Neural cell (in vitro differentiated cells): ENCODE measurements around the gene HUNK. TPM values are rescaled to one million over a fixed set of nuclear protein-coding genes. Genes with fewer than 3 reads are reported as not detected.

Experiments
- H2AFZ ChIP-seq: fragments of 200-600, 300-800 bp; sonication (generic), shearing (Covaris generic); 2 replicates; pipeline ENCODE4 v1.6.0; 2014; ENCODE audit warnings: low read depth, mild to moderate bottlenecking, antibody characterized with exemption, low read length, moderate library complexity
- H3F3A ChIP-seq: fragments of 200-600 bp; shearing (Covaris generic); 2 replicates; pipeline ENCODE4 v1.6.1; 2016; ENCODE audit warnings: mild to moderate bottlenecking, moderate library complexity, mixed read lengths, antibody characterized with exemption, low read length; ENCODE audit not compliant: insufficient read depth, poor library complexity, severe bottlenecking
- H3K27ac ChIP-seq: fragments of 200-600, 300-800 bp; sonication (generic), shearing (Covaris generic); 2 replicates; pipeline ENCODE4 v1.5.1; 2014; ENCODE audit warnings: mild to moderate bottlenecking, low read length, moderate library complexity
- H3K27me3 ChIP-seq: fragments of 300-800, 200-600 bp; sonication (generic), shearing (Covaris generic); 2 replicates; pipeline ENCODE4 v1.6.0; 2014; ENCODE audit warnings: mild to moderate bottlenecking, low read depth, low read length, moderate library complexity; ENCODE audit not compliant: insufficient read depth
- H3K36me3 ChIP-seq: fragments of 300-800, 200-600 bp; sonication (generic), shearing (Covaris generic); 2 replicates; pipeline ENCODE4 v1.5.1; 2014; ENCODE audit warnings: mild to moderate bottlenecking, antibody characterized with exemption, low read length, moderate library complexity; ENCODE audit not compliant: insufficient read depth
- H3K4me2 ChIP-seq: fragments of 300-800, 200-600 bp; sonication (generic), shearing (Covaris generic); 2 replicates; pipeline ENCODE4 v1.6.0; 2014; ENCODE audit warnings: mild to moderate bottlenecking, low read length
- H3K4me3 ChIP-seq: fragments of 300-800, 200-600 bp; sonication (generic), shearing (Covaris generic); 2 replicates; pipeline ENCODE4 v1.5.1; 2014; ENCODE audit warnings: mild to moderate bottlenecking, low read length, moderate library complexity
- H3K79me2 ChIP-seq: fragments of 200-600 bp; shearing (Covaris generic); replicated peaks from 2 replicates; pipeline ENCODE4 v1.6.0; 2014; ENCODE audit warnings: mild to moderate bottlenecking, low read length, moderate library complexity; ENCODE audit not compliant: insufficient read depth
- H3K9ac ChIP-seq: fragments of 300-800, 200-600 bp; sonication (generic), shearing (Covaris generic); 2 replicates; pipeline ENCODE4 v1.6.1; 2016; ENCODE audit warnings: mild to moderate bottlenecking, low read length, mixed read lengths
- H3K9me2 ChIP-seq: fragments of 200-600 bp; shearing (Covaris generic); 2 replicates; pipeline ENCODE4 v1.6.1; 2016; ENCODE audit warnings: mild to moderate bottlenecking, low read length, mixed read lengths; ENCODE audit not compliant: insufficient read depth
- H3K9me3 ChIP-seq: fragments of 200-600, 300-800 bp; sonication (generic), shearing (Covaris generic); 2 replicates; pipeline ENCODE4 v1.6.1; 2016; ENCODE audit warnings: mild to moderate bottlenecking, mixed run types, low read length, moderate library complexity, mixed read lengths
- H4K20me1 ChIP-seq: fragments of 200-600 bp; shearing (Covaris generic); 2 replicates; pipeline ENCODE4 v1.6.1; 2016; ENCODE audit warnings: mild to moderate bottlenecking, mixed run types; ENCODE audit not compliant: insufficient read depth
- EP300 ChIP-seq: fragments of 450-650 bp; conservative IDR thresholded peaks from 2 replicates; pipeline ENCODE4 v1.6.1; 2014; ENCODE audit warnings: antibody characterized with exemption, mild to moderate bottlenecking, moderate library complexity; ENCODE audit not compliant: poor library complexity, severe bottlenecking
- EZH2 ChIP-seq: fragments of 200-600, 300-800 bp; shearing (Covaris generic), sonication (generic); IDR thresholded peaks from 2 replicates; pipeline ENCODE4 v1.6.1; 2014; ENCODE audit warnings: antibody characterized with exemption, low read length, borderline replicate concordance, mild to moderate bottlenecking; ENCODE audit not compliant: insufficient read depth, poor library complexity, severe bottlenecking
- MXI1 ChIP-seq: fragments of 450-650 bp; conservative IDR thresholded peaks from 2 replicates; pipeline ENCODE4 v1.6.1; 2014; ENCODE audit warnings: antibody characterized with exemption, mild to moderate bottlenecking; ENCODE audit not compliant: poor library complexity, severe bottlenecking
- POLR2AphosphoS5 ChIP-seq: IDR thresholded peaks from 2 replicates; pipeline ENCODE4 v1.6.1; 2012
- RAD21 ChIP-seq: fragments of 450-650 bp; conservative IDR thresholded peaks from 2 replicates; pipeline ENCODE4 v1.6.1; 2014; ENCODE audit warnings: antibody characterized with exemption, mild to moderate bottlenecking, moderate library complexity
- SMC3 ChIP-seq: fragments of 450-650 bp; conservative IDR thresholded peaks from 2 replicates; pipeline ENCODE4 v1.6.1; 2014; ENCODE audit warnings: antibody characterized with exemption, mild to moderate bottlenecking, moderate library complexity; ENCODE audit not compliant: poor library complexity
- TAF1 ChIP-seq: IDR thresholded peaks from 2 replicates; pipeline ENCODE4 v1.6.1; 2012; ENCODE audit warnings: low read depth
- polyA plus RNA-seq: library from polyadenylated mRNA; depleted of rRNA; stranded (reverse); fragments of >200 nt; gene quantifications from 2 replicates; pipeline ENCODE4 v1.2.3, GENCODE V29; 2014
- TF ChIP-seq, protein P1 (sequence below): fragments of 450-650 bp; IDR thresholded peaks from 2 replicates; pipeline ENCODE4 v1.5.1; 2014; ENCODE audit warnings: antibody characterized with exemption, mild to moderate bottlenecking, moderate library complexity; ENCODE audit not compliant: poor library complexity, severe bottlenecking
- TF ChIP-seq, protein P2 (sequence below): IDR thresholded peaks from 2 replicates; pipeline ENCODE4 v1.6.1; 2012; ENCODE audit warnings: borderline replicate concordance

The HUNK gene
- polyA plus RNA-seq, 1 donor from 2014 or later: 9.3 TPM

DNA sequence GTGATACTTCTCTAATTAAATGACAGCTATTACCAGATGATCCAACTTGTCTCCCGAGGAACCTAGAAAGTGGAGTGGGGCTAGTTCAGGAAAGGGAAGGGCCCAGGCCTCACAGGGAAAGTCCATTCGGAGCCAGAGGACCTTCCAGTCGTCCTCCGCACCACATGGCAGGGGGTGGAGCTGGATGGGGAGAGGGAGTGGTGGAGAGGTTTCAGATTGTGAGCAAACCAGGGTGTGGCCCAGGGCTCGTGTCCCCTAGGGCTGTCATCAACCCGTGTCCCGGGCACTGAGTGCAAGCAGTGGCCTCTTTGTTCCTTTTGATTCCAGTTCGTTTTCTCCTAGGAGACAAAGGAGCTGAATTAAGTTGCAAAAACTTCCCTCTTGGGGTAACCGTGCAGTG is 114.9 kb downstream of the HUNK start:
- H3K36me3 ChIP-seq: peaks cover 5% of the 10 kb centered on the region

DNA sequence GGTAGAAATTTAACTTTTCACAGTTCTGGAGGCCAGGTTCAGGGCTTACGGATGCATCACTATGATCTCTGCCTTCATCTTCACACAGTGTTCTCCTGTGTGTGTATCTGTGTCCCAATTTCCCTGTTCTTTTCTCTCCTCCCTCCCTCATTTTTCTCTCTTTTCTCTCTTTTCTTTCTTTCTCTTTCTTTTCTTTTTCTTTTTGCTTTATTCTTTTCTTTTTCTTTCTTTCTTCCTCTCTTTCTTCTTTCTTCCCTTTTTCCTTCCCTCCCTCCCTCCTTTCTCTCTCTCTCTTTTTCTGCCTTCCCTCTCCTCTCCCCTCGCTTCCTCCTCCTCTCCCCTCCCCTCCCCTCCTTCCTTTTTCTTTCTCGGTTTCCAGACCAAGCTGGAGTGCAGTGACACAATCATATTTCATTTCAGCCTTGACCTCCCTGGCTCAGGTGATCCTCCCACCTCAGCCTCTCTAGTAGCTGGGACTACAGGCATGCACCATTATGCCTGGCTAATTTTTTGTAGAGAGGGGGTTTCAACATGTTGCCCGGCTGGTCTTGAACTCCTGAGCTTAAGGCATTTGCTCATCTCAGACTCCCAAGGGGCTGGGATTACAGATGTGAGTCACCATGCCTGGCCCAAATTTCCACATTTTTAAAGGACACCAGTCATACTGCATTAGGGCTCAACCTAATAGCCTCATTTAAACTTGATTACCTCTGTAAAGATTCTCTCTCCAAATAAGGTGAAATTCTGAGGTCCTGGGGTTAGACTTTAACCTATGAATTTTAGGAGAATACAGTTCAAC is 115.9 kb downstream of the HUNK start:
- no peak overlapping the region for H2AFZ ChIP-seq
- H3K27ac ChIP-seq: no peak overlapping the region
- H3K4me3 ChIP-seq: no peak overlapping the region
- no peaks in the 10 kb centered on the region for H3K79me2 ChIP-seq
- no peak overlapping the region for H3K4me2 ChIP-seq
- no peak overlapping the region for H3K9ac ChIP-seq
- no peaks in the 10 kb centered on the region for H3K27me3 ChIP-seq
- no peaks in the 10 kb centered on the region for H3K9me2 ChIP-seq
- no peaks in the 10 kb centered on the region for H3F3A ChIP-seq
- no peaks in the 10 kb centered on the region for H3K9me3 ChIP-seq
- no peak for TF ChIP-seq RAD21
- no peak for TF ChIP-seq EP300
- TF ChIP-seq POLR2AphosphoS5: no peak
- TF ChIP-seq, protein P1, sequence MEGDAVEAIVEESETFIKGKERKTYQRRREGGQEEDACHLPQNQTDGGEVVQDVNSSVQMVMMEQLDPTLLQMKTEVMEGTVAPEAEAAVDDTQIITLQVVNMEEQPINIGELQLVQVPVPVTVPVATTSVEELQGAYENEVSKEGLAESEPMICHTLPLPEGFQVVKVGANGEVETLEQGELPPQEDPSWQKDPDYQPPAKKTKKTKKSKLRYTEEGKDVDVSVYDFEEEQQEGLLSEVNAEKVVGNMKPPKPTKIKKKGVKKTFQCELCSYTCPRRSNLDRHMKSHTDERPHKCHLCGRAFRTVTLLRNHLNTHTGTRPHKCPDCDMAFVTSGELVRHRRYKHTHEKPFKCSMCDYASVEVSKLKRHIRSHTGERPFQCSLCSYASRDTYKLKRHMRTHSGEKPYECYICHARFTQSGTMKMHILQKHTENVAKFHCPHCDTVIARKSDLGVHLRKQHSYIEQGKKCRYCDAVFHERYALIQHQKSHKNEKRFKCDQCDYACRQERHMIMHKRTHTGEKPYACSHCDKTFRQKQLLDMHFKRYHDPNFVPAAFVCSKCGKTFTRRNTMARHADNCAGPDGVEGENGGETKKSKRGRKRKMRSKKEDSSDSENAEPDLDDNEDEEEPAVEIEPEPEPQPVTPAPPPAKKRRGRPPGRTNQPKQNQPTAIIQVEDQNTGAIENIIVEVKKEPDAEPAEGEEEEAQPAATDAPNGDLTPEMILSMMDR: no peak
- TF ChIP-seq EZH2: no peak
- no peak for TF ChIP-seq SMC3
- TF ChIP-seq, protein P2, sequence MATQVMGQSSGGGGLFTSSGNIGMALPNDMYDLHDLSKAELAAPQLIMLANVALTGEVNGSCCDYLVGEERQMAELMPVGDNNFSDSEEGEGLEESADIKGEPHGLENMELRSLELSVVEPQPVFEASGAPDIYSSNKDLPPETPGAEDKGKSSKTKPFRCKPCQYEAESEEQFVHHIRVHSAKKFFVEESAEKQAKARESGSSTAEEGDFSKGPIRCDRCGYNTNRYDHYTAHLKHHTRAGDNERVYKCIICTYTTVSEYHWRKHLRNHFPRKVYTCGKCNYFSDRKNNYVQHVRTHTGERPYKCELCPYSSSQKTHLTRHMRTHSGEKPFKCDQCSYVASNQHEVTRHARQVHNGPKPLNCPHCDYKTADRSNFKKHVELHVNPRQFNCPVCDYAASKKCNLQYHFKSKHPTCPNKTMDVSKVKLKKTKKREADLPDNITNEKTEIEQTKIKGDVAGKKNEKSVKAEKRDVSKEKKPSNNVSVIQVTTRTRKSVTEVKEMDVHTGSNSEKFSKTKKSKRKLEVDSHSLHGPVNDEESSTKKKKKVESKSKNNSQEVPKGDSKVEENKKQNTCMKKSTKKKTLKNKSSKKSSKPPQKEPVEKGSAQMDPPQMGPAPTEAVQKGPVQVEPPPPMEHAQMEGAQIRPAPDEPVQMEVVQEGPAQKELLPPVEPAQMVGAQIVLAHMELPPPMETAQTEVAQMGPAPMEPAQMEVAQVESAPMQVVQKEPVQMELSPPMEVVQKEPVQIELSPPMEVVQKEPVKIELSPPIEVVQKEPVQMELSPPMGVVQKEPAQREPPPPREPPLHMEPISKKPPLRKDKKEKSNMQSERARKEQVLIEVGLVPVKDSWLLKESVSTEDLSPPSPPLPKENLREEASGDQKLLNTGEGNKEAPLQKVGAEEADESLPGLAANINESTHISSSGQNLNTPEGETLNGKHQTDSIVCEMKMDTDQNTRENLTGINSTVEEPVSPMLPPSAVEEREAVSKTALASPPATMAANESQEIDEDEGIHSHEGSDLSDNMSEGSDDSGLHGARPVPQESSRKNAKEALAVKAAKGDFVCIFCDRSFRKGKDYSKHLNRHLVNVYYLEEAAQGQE: no peak
- no peak for TF ChIP-seq MXI1
- H4K20me1 ChIP-seq: no peaks in the 10 kb centered on the region
- peaks cover 5% of the 10 kb centered on the region for H3K36me3 ChIP-seq

More for the DNA sequence above, 114.9 kb downstream of the HUNK start:
- Histone ChIP-seq H3F3A (no peaks in the 10 kb centered on the region), H3K79me2 (no peaks in the 10 kb centered on the region), H3K27me3 (no peaks in the 10 kb centered on the region), H3K4me2 (no peak overlapping the region), H3K27ac (no peak overlapping the region), H2AFZ (no peak overlapping the region), H3K4me3 (no peak overlapping the region), H3K9ac (no peak overlapping the region), H3K9me3 (no peaks in the 10 kb centered on the region), H4K20me1 (no peaks in the 10 kb centered on the region), H3K9me2 (no peaks in the 10 kb centered on the region)
- no peak for TF ChIP-seq EZH2
- TF ChIP-seq, protein P2: no peak
- TF ChIP-seq TAF1: no peak
- TF ChIP-seq POLR2AphosphoS5: no peak
- TF ChIP-seq MXI1: no peak
- TF ChIP-seq RAD21: no peak
- TF ChIP-seq, protein P1: no peak
